Heart left ventricle (tissue), 13 donors: Measurements from ENCODE around the gene PHAF1.

Source experiments
- POLR2A ChIP-seq, 2 donors: fragments of 450-650 bp; IDR thresholded peaks; one replicate each; pipeline ENCODE4 v1.6.1; 2017; ENCODE audit warnings: antibody characterized with exemption in 2 of 2, mild to moderate bottlenecking in 2 of 2, moderate library complexity in 2 of 2
- TF ChIP-seq, protein P1 (sequence below), 12 donors: fragments of 200-600 bp; sonication (generic) in 4 of 12; IDR thresholded peaks; one replicate each; pipeline versions ENCODE4 v1.5.0 to v1.8.0; 2018 to 2022; ENCODE audit warnings: antibody characterized with exemption in 12 of 12, mild to moderate bottlenecking in 5 of 12
- donor health status: ischemic (EF 13 %, LVEDD 7.1; RV severe dilation, severe dysfunction).
- donor health status: DM: no; HTN: yes; CAD: no.
- donor health status: DM: no; HTN: no; CAD: no.
- donor health status: ischemic (EF 25% LVEDD 6.9; RV normal size, moderate dysfunction).
- donor health status: ischemic (EF 25% LVEDD 5.7; RV mildly dilated, moderate dysfunction).
- donor health status: ischemic (EF 35%, LVEDD 5.7; RV mildly dilated, moderate dysfunction).
- donor health status: nonischemic (EF 11% LVEDD 7.7; RV severe dilation, severe dysfunction).
- donor health status: DM: yes; HTN: yes; CAD: no.
- donor health status: PGD.
- donor health status: ischemic (EF 29% LVEDD 5.4; RV normal size, mild dysfunction).
- donor health status: nonischemic (EF 23%, LVEDD 6.1; RV moderate dilation, normal function).

DNA sequence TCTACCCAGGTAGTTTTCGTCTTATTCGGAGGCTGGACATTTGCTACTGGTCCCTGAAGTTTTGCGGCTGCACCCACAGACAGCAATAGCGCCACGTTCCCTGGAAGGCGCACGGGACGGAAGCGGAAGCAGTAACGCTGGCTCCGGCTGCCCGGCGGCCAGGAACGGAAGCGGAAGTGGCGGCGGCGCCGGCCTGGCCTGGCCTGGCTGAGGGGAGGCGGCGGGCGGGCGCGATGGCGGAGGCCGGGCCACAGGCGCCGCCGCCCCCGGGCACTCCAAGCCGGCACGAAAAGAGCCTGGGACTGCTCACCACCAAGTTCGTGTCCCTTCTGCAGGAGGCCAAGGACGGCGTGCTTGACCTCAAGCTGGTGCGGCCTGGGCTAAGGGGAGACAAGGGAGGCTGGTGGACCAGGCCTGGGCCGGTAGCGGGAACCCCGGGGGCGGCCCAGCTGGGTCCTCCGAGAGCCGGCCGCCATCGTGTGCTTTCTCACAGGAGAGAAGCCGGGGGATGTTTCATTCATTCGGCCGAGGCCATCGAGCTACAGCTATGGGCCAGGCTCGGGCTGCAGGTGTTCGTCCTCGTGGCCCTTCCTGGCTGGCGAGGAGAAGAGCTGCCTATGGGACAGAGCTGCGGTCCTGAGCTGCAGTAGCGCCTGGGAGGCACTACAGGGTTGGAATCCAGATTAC is 82.4 kb downstream of the PHAF1 start, which contains the start of gene E2F4:
- TF ChIP-seq, protein P1, sequence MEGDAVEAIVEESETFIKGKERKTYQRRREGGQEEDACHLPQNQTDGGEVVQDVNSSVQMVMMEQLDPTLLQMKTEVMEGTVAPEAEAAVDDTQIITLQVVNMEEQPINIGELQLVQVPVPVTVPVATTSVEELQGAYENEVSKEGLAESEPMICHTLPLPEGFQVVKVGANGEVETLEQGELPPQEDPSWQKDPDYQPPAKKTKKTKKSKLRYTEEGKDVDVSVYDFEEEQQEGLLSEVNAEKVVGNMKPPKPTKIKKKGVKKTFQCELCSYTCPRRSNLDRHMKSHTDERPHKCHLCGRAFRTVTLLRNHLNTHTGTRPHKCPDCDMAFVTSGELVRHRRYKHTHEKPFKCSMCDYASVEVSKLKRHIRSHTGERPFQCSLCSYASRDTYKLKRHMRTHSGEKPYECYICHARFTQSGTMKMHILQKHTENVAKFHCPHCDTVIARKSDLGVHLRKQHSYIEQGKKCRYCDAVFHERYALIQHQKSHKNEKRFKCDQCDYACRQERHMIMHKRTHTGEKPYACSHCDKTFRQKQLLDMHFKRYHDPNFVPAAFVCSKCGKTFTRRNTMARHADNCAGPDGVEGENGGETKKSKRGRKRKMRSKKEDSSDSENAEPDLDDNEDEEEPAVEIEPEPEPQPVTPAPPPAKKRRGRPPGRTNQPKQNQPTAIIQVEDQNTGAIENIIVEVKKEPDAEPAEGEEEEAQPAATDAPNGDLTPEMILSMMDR (IDR thresholded peaks at IDR 0.05) = peak in 1 of 12 donors; percentile 6
- TF ChIP-seq POLR2A (IDR thresholded peaks at IDR 0.05) = peak in 1 of 2 donors; percentile 88
